Effector CD4-positive, alpha-beta T cell (primary cell): ENCODE measurements around the gene EMILIN2.
"Not testable (repeated sequence)": the region's sequence is repeated elsewhere in the genome, so short reads cannot be mapped to it uniquely, and the experiment has no call there.

Source experiments
- DNase-seq: peaks from one replicate; pipeline ENCODE4 v3.0.0-alpha.2; 2020

Gene EMILIN2

DNA sequence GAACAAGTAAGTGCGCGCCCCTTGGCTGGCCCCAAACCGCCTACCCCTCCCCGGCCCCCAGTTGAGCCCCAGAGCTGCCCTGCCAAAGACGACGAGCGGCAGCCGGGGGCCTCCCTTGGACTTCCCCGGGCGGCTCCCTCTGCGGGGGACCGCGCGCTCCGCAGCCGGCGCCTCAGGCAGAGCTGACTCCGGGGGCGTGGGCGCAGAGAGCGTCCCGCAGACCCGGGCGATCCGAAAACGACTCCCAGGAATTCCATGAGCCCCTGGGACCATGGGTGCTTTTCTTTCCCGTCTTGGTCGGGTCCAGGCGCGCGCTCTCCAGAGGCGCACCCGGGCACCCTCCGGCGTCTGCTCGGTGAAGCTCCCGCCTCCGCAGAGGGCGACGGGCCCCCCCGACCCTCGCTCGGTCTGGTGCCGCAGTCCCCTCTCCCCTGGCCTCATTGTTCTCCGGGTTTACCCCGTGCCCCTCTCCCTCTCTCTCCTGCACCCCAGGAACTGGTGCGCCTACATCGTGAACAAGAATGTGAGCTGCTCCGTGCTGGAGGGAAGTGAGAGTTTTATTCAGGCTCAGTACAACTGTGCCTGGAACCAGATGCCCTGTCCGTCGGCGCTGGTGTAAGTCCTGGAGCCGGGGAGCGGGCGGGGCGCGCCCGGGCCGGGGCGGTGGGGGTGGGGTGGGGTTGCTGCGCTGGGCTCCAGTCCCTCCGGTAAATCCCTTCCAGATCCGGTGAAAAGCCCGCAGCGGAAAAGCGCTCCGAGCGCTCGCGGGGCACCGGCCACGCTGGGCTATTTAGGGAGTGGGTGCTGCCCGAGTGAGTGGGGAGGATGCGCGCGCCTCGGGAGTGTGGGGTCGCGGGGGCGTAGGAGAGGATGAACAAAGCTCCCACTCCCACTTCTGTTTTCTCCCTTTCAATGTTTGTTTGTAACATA lies 776 bp downstream of the EMILIN2 start:
- DNase-seq, result peak; percentile 5

DNA sequence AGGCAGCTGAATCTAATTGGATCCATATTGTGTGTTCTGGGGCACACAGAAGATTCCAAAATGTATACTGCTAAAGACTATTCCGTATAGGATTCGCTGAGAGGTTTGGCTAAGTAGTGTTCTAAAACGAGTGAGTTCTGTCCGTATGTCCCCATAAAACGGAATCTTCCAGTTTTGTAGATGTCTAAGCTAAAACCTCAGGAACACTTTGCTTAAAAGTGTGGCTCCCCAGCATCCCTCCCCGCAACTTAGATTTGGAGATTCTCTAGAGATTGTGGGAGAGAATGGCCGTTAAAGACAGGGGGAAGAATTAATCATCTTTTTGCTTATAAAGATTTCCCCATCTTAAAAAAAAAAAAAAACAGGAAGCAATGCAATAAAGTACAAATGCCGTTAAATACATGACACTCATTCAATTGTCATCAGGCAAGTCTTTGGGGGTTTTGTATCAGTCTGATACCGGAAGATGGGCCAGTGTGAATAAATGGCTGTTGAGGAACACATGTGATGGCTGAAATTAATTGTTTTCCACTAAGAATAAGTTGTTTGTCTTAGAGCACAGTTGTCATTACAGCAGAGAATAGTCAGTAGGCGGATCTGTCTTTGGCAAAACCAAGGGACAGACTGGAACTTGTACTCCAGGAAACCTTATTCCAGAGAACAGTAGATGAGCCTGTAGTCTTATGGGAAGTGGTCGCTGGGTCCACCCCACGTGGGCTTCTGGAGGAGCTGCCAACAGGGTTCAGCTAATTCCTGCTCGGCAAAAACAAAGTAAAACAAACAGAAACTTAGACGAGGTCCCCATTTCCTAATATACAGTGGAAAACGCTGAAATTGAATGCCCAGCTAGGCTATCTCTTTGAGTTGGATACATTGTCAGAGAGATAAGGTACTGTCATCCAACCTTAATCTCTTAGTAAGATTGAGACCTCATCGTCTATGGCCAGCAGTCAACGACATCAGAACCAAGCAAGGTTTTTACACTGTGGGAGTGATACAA lies 1.7 kb downstream of the EMILIN2 start:
- DNase-seq, result no peak

DNA sequence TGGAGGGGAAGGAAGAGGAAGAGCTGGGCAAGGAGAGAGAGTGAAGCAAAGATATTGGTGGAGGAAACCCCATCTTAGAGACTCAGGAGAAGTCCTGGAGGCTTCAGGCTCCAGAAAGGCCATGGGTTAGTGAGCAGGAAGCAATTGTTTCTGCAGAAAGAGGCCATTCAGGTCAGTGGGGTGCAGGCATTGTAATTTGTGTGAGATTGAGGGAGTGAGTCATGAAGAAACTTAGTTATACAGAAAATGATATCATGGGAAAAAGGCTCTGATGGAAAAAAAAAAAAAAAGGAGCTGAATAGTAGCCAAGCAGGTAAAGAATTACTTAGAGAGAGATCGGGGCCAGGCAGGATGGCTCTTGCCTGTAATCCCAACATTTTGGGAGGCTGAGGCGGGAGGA lies 4.0 kb downstream of the EMILIN2 start:
- DNase-seq, result no peak

DNA sequence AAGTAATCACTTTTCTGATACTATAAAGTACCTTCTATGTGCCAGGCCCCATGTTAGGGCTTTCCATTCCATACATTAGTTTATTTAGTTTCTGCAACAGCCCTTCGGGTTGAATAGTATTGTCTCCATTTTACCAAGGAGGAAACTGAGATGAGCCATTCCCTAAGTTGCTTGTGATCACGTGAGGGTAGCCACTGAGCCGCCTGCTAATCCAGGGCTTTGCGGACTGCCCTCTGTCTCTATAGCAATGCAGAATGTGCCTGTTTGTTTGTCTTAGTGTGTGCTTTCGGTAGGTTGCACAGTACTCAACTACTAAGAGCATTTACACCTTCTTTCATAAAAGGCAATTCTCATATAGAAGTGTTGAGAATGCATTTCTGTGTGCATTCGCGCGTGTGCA lies 5.0 kb downstream of the EMILIN2 start:
- no peak for DNase-seq

DNA sequence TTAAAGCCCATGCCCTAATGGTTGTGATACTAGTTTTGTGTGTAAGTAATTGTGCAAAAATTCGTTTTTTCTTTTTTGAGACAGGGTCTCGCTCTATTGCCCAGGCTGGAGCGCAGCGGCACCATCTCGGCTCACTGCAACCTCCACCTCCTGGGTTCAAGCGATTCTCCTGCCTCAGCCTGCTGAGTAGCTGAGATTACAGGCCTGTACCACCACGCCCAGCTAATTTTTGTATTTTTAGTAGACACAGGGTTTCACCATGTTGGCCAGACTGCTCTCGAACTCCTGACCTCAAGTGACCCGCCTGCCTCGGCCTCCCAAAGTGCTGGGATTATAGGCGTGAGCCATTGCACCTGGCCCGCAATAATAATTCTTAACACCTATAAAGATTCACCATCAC lies 5.7 kb downstream of the EMILIN2 start:
- not testable (repeated sequence) for DNase-seq

DNA sequence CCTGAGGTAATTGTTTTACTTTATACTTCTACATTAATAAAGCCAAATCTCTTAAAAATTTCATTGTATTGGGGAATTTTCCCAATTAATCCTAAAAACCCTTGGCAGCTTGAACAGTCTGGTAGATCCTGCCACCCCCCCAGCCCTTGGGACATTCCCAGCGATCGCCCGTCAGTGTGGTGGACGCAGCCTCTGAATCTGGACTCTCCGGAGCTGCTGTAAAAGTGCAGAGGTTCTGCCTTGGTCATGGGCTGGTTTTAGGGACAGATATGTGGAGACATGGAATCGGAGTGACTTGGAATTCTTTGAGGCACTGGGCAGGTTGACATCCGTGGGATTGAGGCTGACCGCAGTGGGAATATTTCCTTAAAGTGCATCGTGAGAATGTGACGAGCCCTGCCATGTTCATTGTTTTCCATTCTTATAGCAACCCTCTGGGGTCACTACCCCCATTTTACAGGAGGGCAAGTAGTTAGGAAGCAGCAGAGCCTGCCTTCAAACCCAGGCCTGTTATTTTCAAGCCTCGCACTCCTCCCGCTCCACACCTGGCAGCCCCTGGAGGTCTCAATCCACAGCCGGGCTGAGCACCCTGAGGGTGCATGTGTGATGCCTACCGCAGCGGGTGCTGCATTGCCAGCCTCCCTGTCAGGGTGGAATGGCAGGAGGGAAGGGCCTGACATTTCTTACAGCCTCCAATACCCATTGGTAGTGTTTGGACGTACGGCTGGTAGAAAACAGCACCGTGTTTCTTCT lies 6.5 kb downstream of the EMILIN2 start:
- no peak for DNase-seq

DNA sequence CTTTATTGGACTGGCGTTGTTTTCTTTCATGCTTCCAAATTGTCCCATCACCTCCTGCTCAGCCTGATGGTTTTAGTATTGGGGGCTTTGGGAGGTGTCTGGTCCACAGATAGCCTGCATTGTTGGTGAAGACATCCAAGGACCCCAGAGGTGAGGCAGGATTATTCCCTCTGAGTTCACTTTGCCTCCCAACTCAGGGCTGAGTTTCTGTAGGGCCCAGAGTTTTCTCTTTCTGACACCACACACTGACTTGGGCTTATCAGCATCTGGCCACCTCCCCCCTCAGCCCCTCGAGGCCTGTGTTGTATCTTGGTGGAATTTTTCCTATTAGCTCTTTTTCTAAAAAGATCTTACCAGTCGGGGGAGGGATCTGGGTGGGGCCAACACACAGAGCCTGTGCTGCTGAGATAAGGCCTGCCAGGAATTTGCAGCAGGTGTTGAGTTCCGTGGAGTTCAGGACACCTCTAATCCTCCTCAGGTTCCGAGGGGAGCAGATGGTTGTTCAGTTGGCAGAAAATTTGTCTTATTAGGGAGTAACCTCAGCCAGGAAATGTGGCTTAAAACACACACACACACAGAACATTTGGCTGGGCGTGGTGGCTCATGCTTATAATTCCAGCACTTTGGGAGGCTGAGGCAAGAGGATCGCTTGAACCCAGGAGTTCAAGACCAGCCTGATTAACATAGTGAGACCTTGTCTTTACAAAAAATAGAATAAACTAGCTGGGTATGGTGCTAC lies 7.3 kb downstream of the EMILIN2 start:
- no peak for DNase-seq

DNA sequence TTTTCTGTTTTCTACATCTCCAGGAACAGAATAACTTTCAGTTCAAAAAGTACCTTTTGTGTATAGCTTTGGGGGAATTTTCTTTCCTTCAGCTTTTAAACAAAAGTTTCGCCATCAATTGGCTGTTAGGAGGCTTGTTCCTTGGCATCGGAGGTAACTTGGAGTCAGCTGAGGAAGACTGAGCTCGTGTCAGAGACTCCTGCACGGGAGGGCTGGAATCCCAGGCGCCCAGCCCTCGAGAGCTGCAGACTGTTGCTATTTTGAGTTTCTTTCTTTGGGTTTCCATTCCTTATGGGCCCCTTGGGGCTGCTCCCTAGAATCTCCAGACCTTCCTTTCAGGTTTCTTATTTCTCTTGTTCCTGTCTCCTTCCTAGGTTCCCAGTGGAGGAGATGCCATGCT lies 8.1 kb downstream of the EMILIN2 start:
- DNase-seq, result no peak

DNA sequence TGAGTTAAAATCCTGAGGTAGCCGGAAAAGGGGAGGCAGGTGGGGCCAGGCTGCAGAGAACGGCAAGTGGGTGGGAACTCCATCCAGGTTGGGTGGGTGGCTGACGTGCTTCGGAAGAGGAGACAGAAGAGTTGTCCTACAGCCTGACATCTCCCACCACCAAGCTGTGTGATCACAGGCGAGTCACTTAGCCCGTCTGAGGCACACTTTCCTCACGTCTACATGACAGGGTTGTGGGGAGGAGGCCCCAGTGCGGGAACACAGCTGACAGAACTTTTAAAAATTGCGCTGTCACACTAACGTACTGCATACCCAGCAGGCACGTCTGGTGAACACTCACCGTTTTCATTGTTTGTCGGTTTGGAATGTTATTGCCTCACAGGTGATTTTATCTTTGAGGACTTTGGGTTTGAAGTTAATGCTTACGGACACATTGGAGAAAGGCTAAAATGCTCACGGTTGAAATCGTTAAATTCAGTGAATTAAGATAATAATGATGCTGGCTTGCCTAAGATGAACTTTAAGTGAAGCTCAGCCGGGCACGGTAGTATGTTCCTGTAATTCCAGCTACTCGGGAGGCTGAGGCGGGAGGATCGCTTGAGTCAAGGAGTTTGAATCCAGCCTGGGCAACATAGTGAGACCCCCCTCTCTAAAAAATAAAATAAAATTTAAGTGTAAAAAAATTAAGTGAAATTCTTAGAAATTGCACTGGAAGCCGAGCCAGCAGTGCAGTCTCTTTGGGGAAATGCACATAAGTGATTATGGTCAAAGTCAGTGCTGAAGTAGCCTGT lies 8.9 kb downstream of the EMILIN2 start:
- no peak for DNase-seq

DNA sequence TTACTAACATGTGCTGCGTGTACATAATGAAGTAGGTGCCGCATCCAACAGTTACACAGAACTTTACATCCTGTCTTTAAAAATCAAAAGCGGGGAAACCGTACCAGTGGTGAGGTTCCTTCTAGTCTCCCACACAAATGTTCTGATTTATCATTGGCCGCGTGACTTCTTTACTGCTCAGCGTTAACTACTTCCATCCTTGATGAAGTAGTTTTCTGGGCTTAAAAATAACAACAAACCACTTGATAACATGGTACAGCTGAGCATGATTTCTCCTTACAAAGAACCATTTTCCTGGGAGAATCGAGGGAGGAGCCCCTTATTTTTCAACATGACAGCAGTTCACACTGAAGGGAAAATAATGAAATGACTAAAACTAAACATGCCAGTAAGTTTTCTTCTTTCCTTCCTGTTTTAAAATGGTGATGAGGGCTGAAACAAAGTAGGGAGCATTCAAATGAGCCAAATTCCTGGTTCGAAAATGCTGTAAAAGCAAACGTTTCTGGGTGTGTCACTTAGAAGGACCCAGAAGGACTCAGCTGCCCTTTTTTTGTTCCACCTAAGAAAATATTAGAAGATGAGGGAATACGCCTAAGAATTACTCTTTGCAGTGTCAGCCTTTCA lies 9.9 kb downstream of the EMILIN2 start:
- DNase-seq, result no peak

DNA sequence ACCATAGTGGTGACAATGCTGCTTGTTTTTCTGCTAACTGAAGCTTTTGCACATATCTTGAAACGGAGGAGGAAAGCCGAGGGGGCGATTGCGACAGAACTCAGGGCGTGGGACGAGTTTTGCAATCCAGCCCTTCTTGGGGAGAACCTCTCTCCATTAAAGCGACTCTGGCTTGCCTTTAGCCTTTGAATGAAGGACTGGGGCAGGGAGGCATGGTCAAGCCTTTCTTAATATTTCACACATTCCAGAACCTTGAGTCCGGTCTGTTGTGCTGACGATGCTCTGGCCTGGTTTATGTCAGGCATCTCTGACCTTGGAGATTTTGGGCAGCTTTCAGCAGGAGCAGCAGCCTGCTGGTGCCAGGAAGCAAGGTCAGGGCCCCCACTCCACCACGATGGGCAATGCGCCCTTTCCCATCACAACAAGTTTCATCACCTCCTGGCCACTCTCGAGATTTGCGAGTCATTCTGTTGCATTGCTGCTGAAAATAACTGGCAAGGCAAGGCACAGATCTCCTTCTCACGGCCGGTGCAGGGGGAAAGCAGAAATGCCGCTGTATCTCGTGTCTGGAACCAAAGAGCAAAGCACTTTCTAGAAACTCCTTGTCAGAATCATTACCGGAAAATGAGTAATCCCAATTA lies 10.8 kb downstream of the EMILIN2 start:
- DNase-seq, result no peak

DNA sequence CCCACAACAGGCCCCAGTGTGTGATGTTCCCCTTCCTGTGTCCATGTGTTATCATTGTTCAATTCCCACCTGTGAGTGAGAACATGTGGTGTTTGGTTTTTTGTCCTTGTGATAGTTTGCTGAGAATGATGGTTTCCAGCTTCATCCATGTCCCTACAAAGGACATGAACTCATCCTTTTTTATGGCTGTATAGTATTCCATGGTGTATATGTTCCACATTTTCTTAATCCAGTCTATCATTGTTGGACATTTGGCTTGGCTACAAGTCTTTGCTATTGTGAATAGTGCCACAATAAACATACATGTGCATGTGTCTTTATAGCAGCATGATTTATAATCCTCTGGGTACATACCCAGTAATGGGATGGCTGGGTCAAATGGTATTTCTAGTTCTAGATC lies 13.6 kb downstream of the EMILIN2 start:
- DNase-seq, result not testable (repeated sequence)

DNA sequence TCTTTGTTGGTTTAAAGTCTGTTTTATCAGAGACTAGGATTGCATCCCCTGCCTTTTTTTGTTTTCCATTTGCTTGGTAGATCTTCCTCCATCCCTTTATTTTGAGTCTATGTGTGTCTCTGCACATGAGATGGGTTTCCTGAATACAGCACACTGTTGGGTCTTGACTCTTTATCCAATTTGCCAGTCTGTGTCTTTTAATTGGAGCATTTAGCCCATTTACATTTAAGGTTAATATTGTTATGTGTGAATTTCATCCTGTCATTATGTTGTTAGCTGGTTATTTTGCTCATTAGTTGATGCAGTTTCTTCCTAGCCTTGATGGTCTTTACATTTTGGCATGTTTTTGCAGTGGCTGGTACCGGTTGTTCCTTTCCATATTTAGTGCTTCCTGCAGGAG lies 17.2 kb downstream of the EMILIN2 start:
- not testable (repeated sequence) for DNase-seq

DNA sequence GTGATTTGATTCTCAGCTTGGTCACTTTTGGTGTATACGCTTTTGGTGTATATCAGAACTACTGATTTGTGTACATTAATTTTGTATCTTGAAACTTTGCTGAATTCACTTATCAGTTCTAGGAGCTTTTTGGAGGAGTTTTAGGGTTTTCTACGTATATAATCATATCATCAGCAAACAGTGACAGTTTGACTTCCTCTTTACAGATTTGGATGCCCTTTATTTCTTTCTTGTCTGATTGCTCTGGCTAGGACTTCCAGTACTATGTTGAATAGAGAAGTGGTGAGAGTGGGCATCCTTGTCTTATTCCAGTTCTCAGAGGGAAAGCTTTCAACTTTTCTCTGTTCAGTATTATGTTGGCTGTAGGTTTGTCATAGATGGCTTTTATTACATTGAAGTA lies 19.7 kb downstream of the EMILIN2 start:
- DNase-seq, result not testable (repeated sequence)

DNA sequence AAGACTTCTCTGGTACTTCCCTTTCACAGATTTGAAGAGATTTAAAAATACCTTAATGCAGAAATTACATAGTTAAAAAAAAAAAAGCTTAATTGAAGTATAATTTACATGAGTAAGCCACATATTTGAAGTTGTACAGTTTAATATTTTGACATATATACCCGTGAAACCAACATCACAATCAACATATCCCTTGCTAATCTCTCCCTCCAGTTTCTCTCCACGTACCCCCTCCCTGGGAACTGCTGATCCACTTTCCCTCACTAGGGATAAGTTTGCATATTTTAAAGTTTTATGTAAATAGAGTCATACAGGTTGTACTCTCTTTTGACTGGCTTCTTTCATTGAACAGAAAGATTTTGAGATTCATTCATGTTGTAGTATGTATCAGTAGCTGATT lies 22.4 kb downstream of the EMILIN2 start:
- DNase-seq, result no peak

DNA sequence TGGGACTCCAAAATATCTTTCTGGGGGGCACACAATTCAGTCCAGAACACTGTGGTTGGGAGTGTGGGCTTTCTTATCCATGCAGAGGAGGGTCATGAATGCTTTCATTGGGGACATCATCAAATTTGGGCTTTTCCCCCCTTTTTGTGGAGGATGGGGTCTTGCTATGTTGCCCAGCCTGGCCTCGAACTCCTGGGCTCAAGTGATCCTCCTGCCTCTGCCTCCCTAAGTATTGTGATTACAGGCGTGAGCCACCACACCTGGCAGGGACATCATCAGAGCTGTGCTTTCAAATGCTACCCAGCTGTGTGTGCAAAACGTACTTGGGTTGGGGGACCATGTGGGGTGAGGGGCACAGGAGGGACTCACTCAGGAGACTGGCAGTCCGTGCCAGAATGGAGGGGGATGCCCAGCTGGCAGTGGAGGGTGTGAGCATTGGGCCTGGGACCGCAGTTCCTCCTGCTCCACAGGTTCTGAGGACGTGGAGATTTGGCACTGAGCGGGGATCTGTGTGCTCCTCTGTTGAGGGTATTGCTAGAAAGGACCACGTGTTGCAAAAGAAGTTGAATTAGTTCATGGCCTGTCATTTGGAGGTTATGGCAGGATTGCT lies 24.4 kb downstream of the EMILIN2 start:
- DNase-seq, result no peak

DNA sequence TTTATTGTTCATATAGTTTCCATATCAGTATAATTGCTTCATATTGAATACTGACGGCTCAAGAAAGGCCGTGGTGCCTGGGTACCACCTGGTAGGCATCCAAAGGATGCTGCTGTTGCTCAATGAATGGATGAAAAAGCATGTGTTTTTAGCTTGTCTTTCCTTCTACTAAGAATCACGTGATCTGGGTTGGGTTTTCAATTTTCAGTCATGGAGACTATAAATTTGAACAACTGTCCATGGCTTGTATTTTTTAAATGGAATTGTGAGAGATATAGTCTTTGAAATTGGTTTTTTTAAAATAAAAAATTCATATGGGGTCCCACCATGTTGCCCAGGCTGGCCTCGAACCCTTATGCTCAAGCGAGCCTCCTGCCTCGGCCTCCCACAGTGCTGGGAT lies 25.3 kb downstream of the EMILIN2 start:
- DNase-seq, result no peak

DNA sequence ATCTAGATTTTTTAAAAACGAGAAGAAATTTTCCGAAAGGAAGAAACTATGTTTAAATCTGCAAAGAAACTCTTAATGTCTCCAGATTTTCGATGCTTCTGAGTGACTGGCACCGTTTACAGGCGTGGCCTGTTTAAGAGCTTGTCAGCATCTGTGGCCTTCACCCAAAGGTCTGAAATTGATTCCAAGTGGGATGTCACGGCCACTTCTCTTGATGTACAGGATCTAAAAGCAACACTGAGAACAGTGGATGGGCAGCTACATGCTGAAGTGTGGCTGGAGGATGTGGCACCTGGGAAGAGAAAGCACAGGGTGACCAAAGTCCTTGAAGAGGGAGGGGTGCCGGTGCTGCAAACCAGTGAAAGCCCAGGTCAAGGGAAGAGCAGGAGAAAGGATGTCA lies 28.0 kb downstream of the EMILIN2 start:
- DNase-seq, result no peak

DNA sequence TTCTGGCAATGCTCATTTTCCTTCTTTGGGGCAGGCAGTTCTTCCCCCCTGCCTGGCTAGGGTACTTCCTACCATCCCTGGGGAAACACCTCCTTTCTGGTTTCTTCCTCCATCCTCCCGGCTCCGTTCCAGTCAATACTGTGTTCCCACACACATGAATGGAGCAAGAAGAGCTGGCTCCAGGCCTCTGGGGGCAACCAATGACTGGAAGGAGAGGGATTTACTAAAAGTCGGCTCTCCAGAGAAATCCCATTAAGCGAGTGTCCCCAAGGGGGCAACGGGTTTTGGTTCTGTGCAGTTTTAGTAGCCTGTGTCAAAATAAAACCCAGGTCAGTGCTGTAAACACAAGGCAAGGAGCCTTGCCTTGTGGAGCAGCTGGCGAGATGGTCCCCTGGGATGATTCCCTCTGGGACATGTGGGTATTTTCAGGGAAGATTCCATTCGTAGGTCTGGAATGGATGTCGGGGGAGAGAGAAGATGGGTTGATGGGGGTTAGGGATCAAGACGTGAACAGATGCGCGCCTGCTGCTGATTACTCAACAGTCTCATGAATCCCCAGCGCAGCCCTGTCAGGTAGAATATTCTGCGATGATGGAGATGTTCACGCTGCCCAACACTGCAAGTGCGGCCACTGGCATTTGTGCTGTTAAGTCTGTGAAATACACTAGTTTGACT lies 32.0 kb downstream of the EMILIN2 start:
- DNase-seq, result no peak
